SK-N-SH (cell line): ENCODE measurements around the gene CIBAR2. TPM values are rescaled to one million over a fixed set of nuclear protein-coding genes. Genes with fewer than 3 reads are reported as not detected.

ENCODE experiments used
- CTCF ChIA-PET: fragments of 300-600, 350-600 bp; formaldehyde crosslinking; extraction: SDS; loops from one replicate; lab custom pipeline; 2021; lab: Yijun Ruan, JAX
- POLR2A ChIA-PET: fragments of 350-600 bp; sonication (Branson Sonifier 250); formaldehyde crosslinking; extraction: SDS; loops from one replicate; lab custom pipeline; 2020; ENCODE audit warnings: antibody characterized with exemption, inconsistent platforms; lab: Yijun Ruan, JAX
- DNase-seq: peaks from one replicate; pipeline ENCODE4 v3.0.0; 2012
- H2AFZ ChIP-seq: fragments of 200-600 bp; sonication (generic); 2 replicates; pipeline ENCODE4 v1.8.1; 2016; ENCODE audit warnings: antibody characterized with exemption, mild to moderate bottlenecking, low read depth
- H3F3A ChIP-seq: fragments of 200-600 bp; sonication (generic); replicated peaks from 2 replicates; pipeline ENCODE3; 2016; ENCODE audit warnings: antibody characterized with exemption, mild to moderate bottlenecking; ENCODE audit not compliant: insufficient read depth
- H3K27ac ChIP-seq, 2 experiments: fragments of 200-500 bp in 1 of 2; fragments of 200-600 bp in 1 of 2; sonication (Bioruptor generic) in 1 of 2; sonication (generic), shearing (Covaris generic) in 1 of 2; 2 replicates each; pipeline versions ENCODE4 v1.5.1 to v1.6.1; 2014 to 2016; ENCODE audit warnings: low read depth in 2 of 2, inconsistent platforms in 1 of 2, low read length in 1 of 2, mild to moderate bottlenecking in 1 of 2, mixed read lengths in 1 of 2
- H3K27me3 ChIP-seq: fragments of 200-600 bp; sonication (generic), shearing (Covaris generic); 2 replicates; pipeline ENCODE4 v1.6.1; 2016; ENCODE audit warnings: mixed run types; ENCODE audit not compliant: insufficient read depth
- H3K36me3 ChIP-seq, 2 experiments: fragments of 200-500 bp in 1 of 2; fragments of 200-600 bp in 1 of 2; sonication (Bioruptor generic) in 1 of 2; sonication (generic) in 1 of 2; replicated peaks in 1 of 2; 2 replicates each; pipeline versions ENCODE3 to v1.5.1; 2014 to 2016; ENCODE audit warnings: low read length in 1 of 2, mild to moderate bottlenecking in 1 of 2; ENCODE audit not compliant: insufficient read depth in 2 of 2, control insufficient read depth in 1 of 2
- H3K4me1 ChIP-seq, 2 experiments: fragments of 200-500 bp in 1 of 2; fragments of 200-600 bp in 1 of 2; sonication (Bioruptor generic) in 1 of 2; sonication (generic), shearing (Covaris generic) in 1 of 2; 2 replicates each; pipeline versions ENCODE4 v1.5.1 to v1.6.1; 2014 to 2016; ENCODE audit warnings: low read depth in 1 of 2, low read length in 1 of 2, mixed run types in 1 of 2; ENCODE audit not compliant: insufficient read depth in 2 of 2, control insufficient read depth in 1 of 2
- H3K4me2 ChIP-seq: fragments of 200-600 bp; sonication (generic), shearing (Covaris generic); 2 replicates; pipeline ENCODE4 v1.6.1; 2017; ENCODE audit warnings: mixed run types
- H3K4me3 ChIP-seq, 2 experiments: fragments of 200-500 bp in 1 of 2; fragments of 200-600 bp in 1 of 2; sonication (Bioruptor generic) in 1 of 2; sonication (generic), shearing (Covaris generic) in 1 of 2; 2 replicates each; pipeline versions ENCODE4 v1.5.1 to v1.8.1; 2014 to 2016; ENCODE audit warnings: low read depth in 2 of 2, inconsistent platforms in 1 of 2, low read length in 1 of 2, mild to moderate bottlenecking in 1 of 2, mixed read lengths in 1 of 2, moderate library complexity in 1 of 2
- H3K79me2 ChIP-seq: fragments of 200-600 bp; sonication (generic); 2 replicates; pipeline ENCODE4 v1.8.1; 2017; ENCODE audit warnings: mild to moderate bottlenecking; ENCODE audit not compliant: insufficient read depth
- H3K9ac ChIP-seq: fragments of 200-600 bp; sonication (generic); 2 replicates; pipeline ENCODE4 v1.6.1; 2017; ENCODE audit warnings: mixed run types
- H3K9me2 ChIP-seq: fragments of 200-600 bp; sonication (generic); 2 replicates; pipeline ENCODE4 v1.6.1; 2017; ENCODE audit warnings: mixed run types
- H3K9me3 ChIP-seq: fragments of 200-600 bp; sonication (generic); 2 replicates; pipeline ENCODE4 v1.6.1; 2017; ENCODE audit warnings: mixed run types, mild to moderate bottlenecking, moderate library complexity
- H4K20me1 ChIP-seq: fragments of 200-600 bp; sonication (generic); 2 replicates; pipeline ENCODE4 v1.6.1; 2017; ENCODE audit warnings: mild to moderate bottlenecking, mixed run types; ENCODE audit not compliant: insufficient read depth
- CHD2 ChIP-seq: fragments of 150-350 bp; IDR thresholded peaks from 2 replicates; pipeline ENCODE4 v1.6.1; 2018; ENCODE audit warnings: low read length; ENCODE audit not compliant: partially characterized antibody
- EP300 ChIP-seq, 2 experiments: IDR thresholded peaks; 2 replicates each; pipeline versions ENCODE4 v1.4.0 to v1.6.1; 2012; ENCODE audit warnings: borderline replicate concordance in 1 of 2, low read depth in 1 of 2, low read length in 1 of 2
- FOSL2 ChIP-seq: IDR thresholded peaks from 2 replicates; pipeline ENCODE4 v1.4.0; 2012; ENCODE audit warnings: low read depth, mild to moderate bottlenecking, moderate library complexity, borderline replicate concordance
- FOXM1 ChIP-seq: IDR thresholded peaks from 2 replicates; pipeline ENCODE4 v1.4.0; 2012; ENCODE audit warnings: low read depth, mild to moderate bottlenecking
- GATA2 ChIP-seq: sonication (generic); formaldehyde crosslinking; IDR thresholded peaks from 2 replicates; pipeline ENCODE4 v1.5.0; 2020; ENCODE audit warnings: mild to moderate bottlenecking, missing genetic modification reagents
- IRF3 ChIP-seq: fragments of 150-350 bp; IDR thresholded peaks from 2 replicates; pipeline ENCODE4 v1.6.1; 2016; ENCODE audit warnings: mild to moderate bottlenecking, low read depth, low read length
- JUND ChIP-seq: IDR thresholded peaks from 2 replicates; pipeline ENCODE4 v1.4.0; 2012
- MAX ChIP-seq: IDR thresholded peaks from 2 replicates; pipeline ENCODE4 v1.4.0; 2012; ENCODE audit warnings: low read depth
- MEF2A ChIP-seq: IDR thresholded peaks from 2 replicates; pipeline ENCODE4 v1.4.0; 2012; ENCODE audit warnings: low read depth, borderline replicate concordance
- MXI1 ChIP-seq: IDR thresholded peaks from 2 replicates; pipeline ENCODE4 v1.6.1; 2012; ENCODE audit warnings: mild to moderate bottlenecking, low read depth, low read length, improper control_type of control experiment
- NRF1 ChIP-seq: IDR thresholded peaks from 2 replicates; pipeline ENCODE4 v1.6.1; 2012; ENCODE audit warnings: low read depth, mild to moderate bottlenecking, low read length
- PBX3 ChIP-seq: IDR thresholded peaks from 2 replicates; pipeline ENCODE4; 2012
- POLR2AphosphoS5 ChIP-seq: IDR thresholded peaks from 2 replicates; pipeline ENCODE4 v1.6.1; 2012; ENCODE audit warnings: low read depth, low read length
- RAD21 ChIP-seq: IDR thresholded peaks from 2 replicates; pipeline ENCODE4 v1.6.1; 2012; ENCODE audit warnings: mild to moderate bottlenecking, low read length
- RCOR1 ChIP-seq: fragments of 150-350 bp; IDR thresholded peaks from 2 replicates; pipeline ENCODE4 v1.6.1; 2017; ENCODE audit warnings: antibody characterized with exemption, low read length
- RXRA ChIP-seq: IDR thresholded peaks from 2 replicates; pipeline ENCODE4 v1.4.0; 2012; ENCODE audit warnings: low read depth, mild to moderate bottlenecking, borderline replicate concordance
- SIN3A ChIP-seq: IDR thresholded peaks from 2 replicates; pipeline ENCODE4 v1.6.1; 2012; ENCODE audit warnings: low read depth, mild to moderate bottlenecking, low read length, moderate library complexity, borderline replicate concordance
- TAF1 ChIP-seq: IDR thresholded peaks from 2 replicates; pipeline ENCODE4 v1.6.1; 2012; ENCODE audit warnings: low read depth, mild to moderate bottlenecking, low read length, moderate library complexity, borderline replicate concordance
- TCF12 ChIP-seq: IDR thresholded peaks from 2 replicates; pipeline ENCODE4 v1.4.0; 2012
- TEAD4 ChIP-seq: IDR thresholded peaks from 2 replicates; pipeline ENCODE4 v1.4.0; 2012; ENCODE audit warnings: mild to moderate bottlenecking, borderline replicate concordance; ENCODE audit not compliant: insufficient read depth
- USF2 ChIP-seq: fragments of 150-350 bp; IDR thresholded peaks from 2 replicates; pipeline ENCODE4 v1.6.1; 2017; ENCODE audit warnings: antibody characterized with exemption, low read length, low read depth, borderline replicate concordance
- YY1 ChIP-seq: IDR thresholded peaks from 2 replicates; pipeline ENCODE4 v1.4.0; 2012; ENCODE audit warnings: low read depth, mild to moderate bottlenecking
- WGBS: methylation state at CpG from one replicate; pipeline ENCODE4 v1.1.6; 2017; ENCODE audit warnings: low lambda C conversion rate; 5-methylcytosine and 5-hydroxymethylcytosine counted together
- polyA plus RNA-seq, 3 experiments: library from polyadenylated mRNA; depleted of rRNA; stranded (reverse); fragments of >200 nt; gene quantifications; 2 replicates each; pipeline ENCODE4 v1.2.3, GENCODE V29; 2012
- TF ChIP-seq, protein P1 (sequence below): fragments of 200-600 bp; sonication (generic); IDR thresholded peaks from 2 replicates; pipeline ENCODE4 v1.6.1; 2017; ENCODE audit warnings: antibody characterized with exemption, mild to moderate bottlenecking, moderate library complexity

Gene CIBAR2
- polyA plus RNA-seq, 1 of the 3 experiments (the other 2 are of a cell fraction), result 0.15 TPM

DNA sequence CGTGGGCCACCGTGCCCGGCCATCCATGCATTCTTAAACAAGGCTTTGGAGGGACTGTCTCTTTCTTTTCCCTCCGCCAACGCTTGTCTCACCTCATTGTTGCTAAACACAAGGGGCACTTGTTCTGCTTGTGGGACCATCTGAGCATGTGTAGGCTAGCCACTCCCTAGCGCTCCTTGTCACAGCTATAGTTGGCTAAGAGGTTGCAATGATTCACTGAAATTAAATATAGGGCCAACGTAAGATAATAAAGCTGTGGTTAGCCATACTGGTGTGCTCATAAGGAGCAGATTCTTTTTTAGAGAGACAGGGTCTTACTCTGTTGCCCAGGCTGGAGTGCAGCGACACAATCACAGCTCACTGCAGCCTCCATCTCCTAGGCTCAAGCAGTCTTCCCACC, 43.5 kb downstream of the CIBAR2 start:
- H3K4me2 ChIP-seq, result no peak overlapping the region
- no peak for TF ChIP-seq FOSL2
- no peak for TF ChIP-seq RXRA
- no peak for TF ChIP-seq RCOR1
- TF ChIP-seq FOXM1, result no peak
- TF ChIP-seq TEAD4, result no peak
- no peak for TF ChIP-seq POLR2AphosphoS5
- TF ChIP-seq TCF12, result no peak
- no peak for TF ChIP-seq RAD21
- no peak for TF ChIP-seq IRF3
- TF ChIP-seq SIN3A, result no peak
- no peak for TF ChIP-seq MXI1
- TF ChIP-seq YY1, result no peak
- H3K27ac ChIP-seq, result no peak overlapping the region
- H3K27me3 ChIP-seq, result no peaks in the 10 kb centered on the region
- no peak overlapping the region for H3K4me3 ChIP-seq
- no peaks in the 10 kb centered on the region for H3K9me3 ChIP-seq
- H3F3A ChIP-seq, result no peaks in the 10 kb centered on the region
- no peaks in the 10 kb centered on the region for H4K20me1 ChIP-seq
- DNase-seq, result no peak
- no peaks in the 10 kb centered on the region for H3K79me2 ChIP-seq
- no peak overlapping the region for H3K9ac ChIP-seq
- no peak overlapping the region for H2AFZ ChIP-seq
- POLR2A ChIA-PET, result interaction anchor here (0.8 kb wide), 1 partner anchor 150 kb away, joined by 3 read pairs; no protein-coding TSS in a partner anchor
- H3K9me2 ChIP-seq, result no peaks in the 10 kb centered on the region
- WGBS, result 84% methylated on average over 8 of the region's 8 CpGs
- CTCF ChIA-PET, result no interaction called here
- peaks cover 0 to 2% of the 10 kb centered on the region in 2 experiments for H3K36me3 ChIP-seq
- no peaks in the 10 kb centered on the region for H3K4me1 ChIP-seq

DNA sequence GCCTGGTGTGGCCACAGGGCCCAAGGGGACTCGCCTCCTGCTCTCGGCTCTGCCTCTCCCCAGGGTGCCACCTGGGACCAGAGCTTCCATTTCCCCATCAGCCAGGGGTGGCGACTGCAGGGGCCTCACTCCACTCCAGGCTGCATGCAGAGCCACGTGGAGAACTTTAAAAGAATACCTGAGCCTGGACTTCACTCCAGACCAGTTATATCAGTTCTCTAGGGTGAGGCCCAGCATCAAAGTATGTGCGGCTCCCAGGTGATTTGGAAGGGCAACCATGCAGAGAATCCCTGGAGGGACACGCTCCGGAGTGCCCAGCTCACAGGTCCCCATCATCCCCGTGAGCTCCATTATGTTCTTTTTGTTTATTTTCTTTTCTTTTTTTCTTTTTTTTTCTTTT, 44.8 kb downstream of the CIBAR2 start:
- Histone ChIP-seq H3K9me2 (no peaks in the 10 kb centered on the region), H3K4me2 (no peak overlapping the region), H3K9me3 (no peaks in the 10 kb centered on the region), H2AFZ (no peak overlapping the region), H3K79me2 (no peaks in the 10 kb centered on the region), H3K4me1 (no peaks in the 10 kb centered on the region), H3F3A (no peaks in the 10 kb centered on the region), H3K27me3 (no peaks in the 10 kb centered on the region), H4K20me1 (no peaks in the 10 kb centered on the region), H3K9ac (no peak overlapping the region), H3K4me3 (no peak overlapping the region), H3K27ac (no peak overlapping the region), H3K36me3 (peaks cover 0 to 2% of the 10 kb centered on the region in 2 experiments)
- CTCF ChIA-PET, result interaction anchor here (0.8 kb wide), 1 partner anchor 329 kb away, joined by 3 read pairs; no protein-coding TSS in a partner anchor
- TF ChIP-seq TCF12 (no peak), TEAD4 (no peak), TAF1 (no peak), IRF3 (no peak), MAX (no peak), CHD2 (no peak), USF2 (no peak), SIN3A (no peak), PBX3 (no peak), RCOR1 (no peak), EP300 (IDR thresholded peaks at IDR 0.05; ENCODE audit: borderline replicate concordance in 1 of 2, low read depth in 1 of 2, low read length in 1 of 2) (no peak), POLR2AphosphoS5 (no peak), JUND (no peak), GATA2 (CRISPR knock-in tag) (no peak), NRF1 (no peak), MEF2A (no peak)
- TF ChIP-seq, protein P1, sequence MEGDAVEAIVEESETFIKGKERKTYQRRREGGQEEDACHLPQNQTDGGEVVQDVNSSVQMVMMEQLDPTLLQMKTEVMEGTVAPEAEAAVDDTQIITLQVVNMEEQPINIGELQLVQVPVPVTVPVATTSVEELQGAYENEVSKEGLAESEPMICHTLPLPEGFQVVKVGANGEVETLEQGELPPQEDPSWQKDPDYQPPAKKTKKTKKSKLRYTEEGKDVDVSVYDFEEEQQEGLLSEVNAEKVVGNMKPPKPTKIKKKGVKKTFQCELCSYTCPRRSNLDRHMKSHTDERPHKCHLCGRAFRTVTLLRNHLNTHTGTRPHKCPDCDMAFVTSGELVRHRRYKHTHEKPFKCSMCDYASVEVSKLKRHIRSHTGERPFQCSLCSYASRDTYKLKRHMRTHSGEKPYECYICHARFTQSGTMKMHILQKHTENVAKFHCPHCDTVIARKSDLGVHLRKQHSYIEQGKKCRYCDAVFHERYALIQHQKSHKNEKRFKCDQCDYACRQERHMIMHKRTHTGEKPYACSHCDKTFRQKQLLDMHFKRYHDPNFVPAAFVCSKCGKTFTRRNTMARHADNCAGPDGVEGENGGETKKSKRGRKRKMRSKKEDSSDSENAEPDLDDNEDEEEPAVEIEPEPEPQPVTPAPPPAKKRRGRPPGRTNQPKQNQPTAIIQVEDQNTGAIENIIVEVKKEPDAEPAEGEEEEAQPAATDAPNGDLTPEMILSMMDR, result no peak
- WGBS, result 82% methylated on average over 6 of the region's 8 CpGs
- POLR2A ChIA-PET, result no interaction called here
- no peak for DNase-seq
